Upper lobe of left lung (tissue), 6 donors: ENCODE measurements around the gene BFSP2. TPM values are rescaled to one million over a fixed set of nuclear protein-coding genes. Genes with fewer than 3 reads are reported as not detected.

Experiments used
- ATAC-seq, 2 donors: fragments of 200-7000 bp; cut with Tn5 transposase; one replicate each; pipeline ENCODE4 v1.9.1; 2022; ENCODE audit warnings: mild to moderate bottlenecking in 2 of 2, moderate library complexity in 2 of 2; ENCODE audit not compliant: low FRiP score in 2 of 2
- DNase-seq, 2 donors: peaks; one replicate each; pipeline ENCODE4 v3.0.0-alpha.2; 2019 to 2020
- H3K27ac ChIP-seq, 4 donors: fragments of 200-600 bp; sonication (generic); one replicate each; pipeline ENCODE4 v1.5.1; 2016 to 2019
- H3K27me3 ChIP-seq, 4 donors: fragments of 200-600 bp; sonication (generic); one replicate each; pipeline ENCODE4 v1.5.1; 2017 to 2019
- H3K36me3 ChIP-seq, 4 donors: fragments of 200-600 bp; sonication (generic); one replicate each; pipeline ENCODE4 v1.5.1; 2016 to 2019
- H3K4me1 ChIP-seq, 4 donors: fragments of 200-600 bp; sonication (generic); one replicate each; pipeline ENCODE4 v1.5.1; 2018 to 2019
- H3K4me3 ChIP-seq, 4 donors: fragments of 200-600 bp; sonication (generic); one replicate each; pipeline ENCODE4 v1.5.1; 2017 to 2019; ENCODE audit warnings: mild to moderate bottlenecking in 2 of 4, moderate library complexity in 1 of 4
- H3K9me3 ChIP-seq, 4 donors: fragments of 200-600 bp; sonication (generic); one replicate each; pipeline ENCODE4 v1.5.1; 2018 to 2019
- CTCF ChIP-seq, 6 experiments: fragments of 450-650 bp in 4 of 6; fragments of 200-600 bp in 2 of 6; sonication (generic) in 2 of 6; IDR thresholded peaks; one replicate each; pipeline ENCODE4 v1.5.1; 2016 to 2019; ENCODE audit warnings: antibody characterized with exemption in 6 of 6
- EP300 ChIP-seq, 4 donors: sonication (generic); formaldehyde crosslinking; IDR thresholded peaks; one replicate each; pipeline ENCODE4 v1.5.1; 2017; ENCODE audit warnings: antibody characterized with exemption in 4 of 4, control low read depth in 2 of 4
- POLR2A ChIP-seq, 4 donors: fragments of 450-650 bp; IDR thresholded peaks; one replicate each; pipeline ENCODE4 v1.5.1; 2016 to 2017; ENCODE audit warnings: antibody characterized with exemption in 4 of 4, mild to moderate bottlenecking in 2 of 4
- POLR2AphosphoS5 ChIP-seq, 2 donors: sonication (generic); formaldehyde crosslinking; IDR thresholded peaks; one replicate each; pipeline ENCODE4 v1.5.1; 2017; ENCODE audit warnings: antibody characterized with exemption in 2 of 2
- WGBS, 2 donors: methylation state at CpG; one replicate each; pipeline ENCODE4 v1.1.5; 2017 to 2018; 5-methylcytosine and 5-hydroxymethylcytosine counted together
- total RNA-seq, 6 donors: library from RNA; depleted of rRNA in 4 of 6; stranded (reverse); fragments of >200 nt in 4 of 6; gene quantifications; one replicate each; pipeline versions ENCODE4 v1.1.0 to v1.2.1, GENCODE V29; 2016 to 2021
- donor health status: DM: no; HTN: no; CAD: no; lungs with moderate emphysema.
- donor health status: DM: no; HTN: yes; CAD: no; lungs with severe emphysema.

BFSP2 gene
- total RNA-seq, 6 donors from 2014 or later, result 0.69 TPM; not detected in 5

DNA sequence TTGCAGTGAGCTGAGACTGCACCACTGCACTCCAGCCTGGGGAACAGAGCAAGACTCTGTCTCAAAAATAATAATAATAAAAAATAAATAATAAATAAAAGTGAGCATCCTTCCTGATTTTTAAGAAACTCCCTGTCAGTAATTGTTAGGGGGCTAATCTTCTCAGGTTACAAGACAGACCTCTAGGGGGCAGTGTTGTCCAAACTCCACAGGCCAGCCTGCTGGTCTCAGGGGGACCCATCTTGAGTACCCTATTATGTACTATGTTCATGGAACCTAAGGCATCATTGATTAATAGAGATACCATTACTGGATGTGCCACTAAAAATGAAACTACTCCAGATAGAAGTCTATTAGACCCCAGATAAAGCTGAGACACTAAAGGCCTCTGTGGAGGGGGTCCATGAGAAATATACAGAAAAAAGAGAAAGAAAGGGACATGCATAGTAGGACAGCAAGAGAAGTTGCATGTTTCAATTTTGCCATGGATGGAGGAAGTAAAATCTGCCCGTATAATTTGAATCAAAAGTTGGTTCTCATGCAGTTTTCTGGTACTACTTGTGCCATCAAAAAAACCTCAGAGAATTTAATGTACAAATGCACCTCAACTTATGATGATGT, 88.2 kb downstream of the BFSP2 start:
- Histone ChIP-seq H3K4me3 (no peak overlapping the region), H3K36me3 (no peaks in the 10 kb centered on the region), H3K27me3 (no peaks in the 10 kb centered on the region), H3K27ac (no peak overlapping the region), H3K4me1 (no peaks in the 10 kb centered on the region), H3K9me3 (no peaks in the 10 kb centered on the region)
- TF ChIP-seq POLR2A (IDR thresholded peaks at IDR 0.05) (no peak), CTCF (IDR thresholded peaks at IDR 0.05) (peak; percentile 18 to 70 (median 44))
- ATAC-seq (peak in 1 of 2 donors; percentile 71), DNase-seq (peak in 1 of 2 donors; percentile 44)
- WGBS, 2 donors, result 64 to 78% methylated on average over 1 of the region's 1 CpG

GRCh38 chr3:133488785-133489367, 89.0 kb downstream of the BFSP2 start:
- H3K27me3 ChIP-seq, result no peaks in the 10 kb centered on the region
- ATAC-seq (peak in 1 of 2 donors; percentile 44), DNase-seq (no peak)
- H3K27ac ChIP-seq, result no peak overlapping the region
- no peak overlapping the region for H3K4me3 ChIP-seq
- no peak for TF ChIP-seq POLR2A (IDR thresholded peaks at IDR 0.05)
- TF ChIP-seq EP300 (IDR thresholded peaks at IDR 0.05), result no peak
- TF ChIP-seq POLR2AphosphoS5 (IDR thresholded peaks at IDR 0.05), result no peak
- no peak for TF ChIP-seq CTCF (IDR thresholded peaks at IDR 0.05)
- no peaks in the 10 kb centered on the region for H3K36me3 ChIP-seq
- no peaks in the 10 kb centered on the region for H3K9me3 ChIP-seq
- WGBS, 2 donors, result 58 to 69% methylated on average over 3 of the region's 3 CpGs
- no peaks in the 10 kb centered on the region for H3K4me1 ChIP-seq

- DNase-seq (no peak), ATAC-seq (no peak)
- H3K27me3 ChIP-seq, result no peaks in the 10 kb centered on the region
- WGBS, 2 donors, result 86 to 90% methylated on average over 5 of the region's 5 CpGs
- TF ChIP-seq POLR2A (IDR thresholded peaks at IDR 0.05), result no peak
- no peak for TF ChIP-seq EP300 (IDR thresholded peaks at IDR 0.05)
- no peak for TF ChIP-seq CTCF (IDR thresholded peaks at IDR 0.05)
- no peak for TF ChIP-seq POLR2AphosphoS5 (IDR thresholded peaks at IDR 0.05)
- H3K27ac ChIP-seq, result no peak overlapping the region
- no peaks in the 10 kb centered on the region for H3K9me3 ChIP-seq
- no peak overlapping the region for H3K4me3 ChIP-seq
- no peaks in the 10 kb centered on the region for H3K36me3 ChIP-seq
- H3K4me1 ChIP-seq, result no peaks in the 10 kb centered on the region
These were observed 89.7 kb downstream of the BFSP2 start for GRCh38 chr3:133489466-133490085.

DNA sequence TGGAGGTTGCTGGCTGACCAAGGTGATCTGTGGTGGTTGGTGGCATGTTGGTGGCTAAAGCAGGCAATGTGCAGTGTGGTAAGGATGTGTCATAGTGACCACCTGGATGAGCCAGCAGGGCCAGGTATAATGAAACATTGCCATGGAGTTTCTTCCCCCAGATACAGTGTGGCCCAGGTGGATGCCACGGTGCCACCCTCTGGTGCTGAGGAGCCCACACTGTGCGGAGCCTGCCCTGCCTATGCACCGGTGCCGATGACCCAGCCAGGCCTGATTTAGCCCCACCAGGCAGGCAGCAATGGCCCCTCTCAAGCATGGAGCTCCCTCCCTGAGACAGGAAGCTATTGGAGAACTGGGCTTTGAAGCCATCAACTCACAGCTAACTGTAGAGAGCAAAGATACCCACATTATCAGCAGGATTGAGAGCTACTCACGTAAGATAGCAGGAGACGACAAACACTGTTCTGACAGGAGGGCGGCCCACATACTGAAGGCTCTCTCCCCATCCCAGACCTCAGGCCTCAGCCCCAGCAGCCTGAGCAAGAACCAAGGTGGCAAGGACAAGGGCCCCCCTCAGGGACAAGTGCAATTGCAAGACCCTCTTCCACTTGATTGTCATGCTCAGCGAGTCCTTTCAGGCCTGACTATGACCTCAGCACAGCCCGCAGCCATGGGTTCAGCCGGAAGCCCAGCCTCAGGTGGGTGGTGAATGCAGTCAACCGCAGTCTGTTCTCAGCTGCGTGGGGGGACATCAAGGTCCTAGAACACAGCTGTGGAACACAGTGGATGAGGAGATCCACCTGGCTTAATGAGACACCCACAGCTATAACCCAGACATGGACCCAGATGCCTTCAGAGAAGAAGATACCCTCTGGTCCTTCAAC, 90.9 kb downstream of the BFSP2 start:
- DNase-seq, result no peak

More for the DNA sequence above, 90.9 kb downstream of the BFSP2 start:
- no peaks in the 10 kb centered on the region for H3K27me3 ChIP-seq
- peak overlapping the region in 1 of 4 donors; percentile 47 for H3K27ac ChIP-seq
- WGBS, 2 donors, result 87 to 94% methylated on average over 10 to 12 of the region's 12 CpGs
- no peaks in the 10 kb centered on the region for H3K4me1 ChIP-seq
- TF ChIP-seq EP300 (IDR thresholded peaks at IDR 0.05) (no peak), POLR2A (IDR thresholded peaks at IDR 0.05) (no peak), POLR2AphosphoS5 (IDR thresholded peaks at IDR 0.05) (no peak), CTCF (IDR thresholded peaks at IDR 0.05) (no peak)
- no peaks in the 10 kb centered on the region for H3K36me3 ChIP-seq
- no peak for ATAC-seq
- no peaks in the 10 kb centered on the region for H3K9me3 ChIP-seq
- H3K4me3 ChIP-seq, result no peak overlapping the region
